HG03108 (cell line): Measurements from ENCODE around the gene RBP2.

Experiments
- ATAC-seq: cut with Tn5 transposase; IDR thresholded peaks from one replicate; pipeline ENCODE4 v1.9.1; 2021; ENCODE audit warnings: moderate library complexity; ENCODE audit not compliant: unreplicated experiment

Gene RBP2

GRCh38 chr3:139482206-139482605 is 5.9 kb upstream of the RBP2 start:
- no peak for ATAC-seq

- ATAC-seq = no peak
Measured at GRCh38 chr3:139481116-139481515, 4.8 kb upstream of the RBP2 start.

- no peak for ATAC-seq
Measured at GRCh38 chr3:139480585-139480984, 4.3 kb upstream of the RBP2 start.

GRCh38 chr3:139477710-139478640 is 1.7 kb upstream of the RBP2 start:
- ATAC-seq = no peak

GRCh38 chr3:139473155-139473771 is 3.1 kb downstream of the RBP2 start:
- ATAC-seq = no peak

- no peak for ATAC-seq
Measured at GRCh38 chr3:139472380-139473010, 3.8 kb downstream of the RBP2 start.

GRCh38 chr3:139470199-139470598 is 6.1 kb downstream of the RBP2 start:
- ATAC-seq = no peak

- ATAC-seq = no peak
Measured at GRCh38 chr3:139468399-139468798, 7.9 kb downstream of the RBP2 start.

- ATAC-seq = no peak
Measured at GRCh38 chr3:139466360-139466759, 10.0 kb downstream of the RBP2 start.

GRCh38 chr3:139465636-139466035 is 10.7 kb downstream of the RBP2 start:
- no peak for ATAC-seq

GRCh38 chr3:139463466-139463865 is 12.8 kb downstream of the RBP2 start:
- ATAC-seq = no peak

GRCh38 chr3:139460529-139460928 is 15.8 kb downstream of the RBP2 start:
- no peak for ATAC-seq

- no peak for ATAC-seq
Measured at GRCh38 chr3:139460076-139460475, 16.2 kb downstream of the RBP2 start.

GRCh38 chr3:139458348-139458747 is 18.0 kb downstream of the RBP2 start:
- no peak for ATAC-seq

- ATAC-seq = no peak
Measured at GRCh38 chr3:139457066-139457465, 19.2 kb downstream of the RBP2 start.

- no peak for ATAC-seq
Measured at GRCh38 chr3:139456386-139456785, 19.9 kb downstream of the RBP2 start.

GRCh38 chr3:139455855-139456254 is 20.5 kb downstream of the RBP2 start:
- ATAC-seq = no peak

- ATAC-seq = no peak
Measured at GRCh38 chr3:139455206-139455605, 21.1 kb downstream of the RBP2 start.

GRCh38 chr3:139454346-139454745 is 22.0 kb downstream of the RBP2 start:
- no peak for ATAC-seq

GRCh38 chr3:139450159-139450558 is 26.2 kb downstream of the RBP2 start:
- no peak for ATAC-seq

- no peak for ATAC-seq
Measured at GRCh38 chr3:139449566-139449965, 26.8 kb downstream of the RBP2 start.

- no peak for ATAC-seq
Measured at GRCh38 chr3:139448104-139448503, 28.2 kb downstream of the RBP2 start.
